ENCODE data around the gene DCLK1. TPM values are rescaled to one million over a fixed set of nuclear protein-coding genes. Genes with fewer than 3 reads are reported as not detected.

Gene DCLK1
- total RNA-seq, 1 experiment from 2014 or later: not detected

DNA sequence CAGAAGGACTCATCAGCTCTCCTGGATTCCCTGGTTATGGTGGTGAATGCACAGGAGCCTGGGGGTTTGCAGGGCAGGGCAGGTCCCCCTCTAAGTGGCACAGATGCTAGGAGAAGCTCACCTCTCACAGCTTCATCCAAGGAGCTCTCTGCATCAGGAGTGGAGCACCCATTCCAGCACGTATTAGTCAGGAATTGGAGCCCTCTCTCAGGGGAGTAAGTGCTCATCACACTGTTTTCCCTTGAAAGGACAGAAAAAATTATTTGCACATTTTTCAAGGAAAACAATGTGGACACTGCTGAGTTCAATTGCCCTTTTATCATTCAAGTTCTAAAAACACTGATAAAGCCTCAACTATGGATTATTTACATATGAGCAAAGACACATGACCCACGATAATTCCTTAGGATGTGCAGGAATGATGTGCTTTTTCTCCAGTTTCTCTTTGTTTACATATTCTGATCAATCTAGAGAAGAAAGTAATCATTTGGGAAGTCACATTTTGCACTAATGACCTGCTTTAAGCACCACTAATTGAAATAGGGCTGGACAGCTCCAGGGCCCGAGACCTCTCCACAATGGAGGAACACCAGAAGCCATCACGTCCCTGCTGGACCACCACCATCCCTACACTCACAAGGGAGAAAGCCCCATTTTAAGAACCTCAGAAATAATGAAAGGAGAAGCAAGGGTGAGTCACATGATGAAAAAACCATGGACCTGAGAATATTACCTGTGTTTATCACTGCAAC, 42.6 kb upstream of the DCLK1 start:
- no peaks in the 10 kb centered on the region for H3K4me1 ChIP-seq
- H3K27me3 ChIP-seq (replicated peaks; ENCODE audit: control insufficient read depth, insufficient read depth, low read length): no peaks in the 10 kb centered on the region
- no peaks in the 10 kb centered on the region for H3K9me3 ChIP-seq
- no TSS peak for BruUV-seq (replicated peaks)
- Mint-ChIP-seq H3K27me3 (ENCODE audit: insufficient read depth, unreplicated experiment) (peaks cover 9% of the 10 kb centered on the region), H3K4me1 (ENCODE audit: low read depth, unreplicated experiment) (no peaks in the 10 kb centered on the region), H3K4me3 (ENCODE audit: unreplicated experiment) (no peak overlapping the region), H3K36me3 (ENCODE audit: insufficient read depth, unreplicated experiment) (no peaks in the 10 kb centered on the region), H3K9me3 (ENCODE audit: unreplicated experiment) (no peaks in the 10 kb centered on the region), H3K27ac (ENCODE audit: unreplicated experiment) (no peak overlapping the region)
- intact Hi-C loops (cut with micrococcal nuclease; ENCODE audit: unreplicated experiment): no loop called here
- TF ChIP-seq, protein P1, sequence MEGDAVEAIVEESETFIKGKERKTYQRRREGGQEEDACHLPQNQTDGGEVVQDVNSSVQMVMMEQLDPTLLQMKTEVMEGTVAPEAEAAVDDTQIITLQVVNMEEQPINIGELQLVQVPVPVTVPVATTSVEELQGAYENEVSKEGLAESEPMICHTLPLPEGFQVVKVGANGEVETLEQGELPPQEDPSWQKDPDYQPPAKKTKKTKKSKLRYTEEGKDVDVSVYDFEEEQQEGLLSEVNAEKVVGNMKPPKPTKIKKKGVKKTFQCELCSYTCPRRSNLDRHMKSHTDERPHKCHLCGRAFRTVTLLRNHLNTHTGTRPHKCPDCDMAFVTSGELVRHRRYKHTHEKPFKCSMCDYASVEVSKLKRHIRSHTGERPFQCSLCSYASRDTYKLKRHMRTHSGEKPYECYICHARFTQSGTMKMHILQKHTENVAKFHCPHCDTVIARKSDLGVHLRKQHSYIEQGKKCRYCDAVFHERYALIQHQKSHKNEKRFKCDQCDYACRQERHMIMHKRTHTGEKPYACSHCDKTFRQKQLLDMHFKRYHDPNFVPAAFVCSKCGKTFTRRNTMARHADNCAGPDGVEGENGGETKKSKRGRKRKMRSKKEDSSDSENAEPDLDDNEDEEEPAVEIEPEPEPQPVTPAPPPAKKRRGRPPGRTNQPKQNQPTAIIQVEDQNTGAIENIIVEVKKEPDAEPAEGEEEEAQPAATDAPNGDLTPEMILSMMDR (IDR thresholded peaks at IDR 0.05; ENCODE audit: insufficient read depth in 1 of 2, low read depth in 1 of 2, low read length in 1 of 2, severe bottlenecking in 1 of 2, unreplicated experiment in 1 of 2): no peak
- no peaks in the 10 kb centered on the region for H3K36me3 ChIP-seq (ENCODE audit: control insufficient read depth, insufficient read depth, low read length)
- ChIA-PET CTCF (interaction anchor here (1.0 kb wide), 1 partner anchor 984 kb away, joined by 5 read pairs; no protein-coding TSS in a partner anchor), POLR2A (no interaction called here)
- H3K4me3 ChIP-seq (ENCODE audit: low read depth, low read length): no peak overlapping the region
- no peak for DNase-seq

DNA sequence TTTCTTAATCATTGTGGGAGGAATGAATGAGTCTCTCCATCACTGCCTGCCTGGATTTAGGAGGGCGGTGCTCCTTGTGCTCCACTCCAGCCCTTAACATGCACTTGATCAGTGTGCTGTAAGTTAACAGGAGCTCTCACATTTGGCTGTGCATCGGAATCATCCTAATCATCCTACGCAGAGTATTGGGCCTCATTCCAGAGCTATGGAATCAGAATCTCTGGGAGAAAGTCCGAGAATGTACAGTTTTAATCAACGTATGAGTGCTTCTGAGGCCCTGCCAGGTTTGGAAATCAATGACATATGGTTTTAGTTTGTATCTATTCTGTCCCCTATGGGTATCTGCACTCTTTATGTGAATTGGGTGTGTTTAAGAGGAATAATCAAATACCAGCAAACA, 34.9 kb upstream of the DCLK1 start:
- POLR2A ChIA-PET: no interaction called here
- Mint-ChIP-seq H3K36me3 (ENCODE audit: insufficient read depth, unreplicated experiment) (no peaks in the 10 kb centered on the region), H3K4me1 (ENCODE audit: low read depth, unreplicated experiment) (no peaks in the 10 kb centered on the region), H3K27me3 (ENCODE audit: insufficient read depth, unreplicated experiment) (peaks cover 5% of the 10 kb centered on the region), H3K9me3 (ENCODE audit: unreplicated experiment) (no peaks in the 10 kb centered on the region), H3K27ac (ENCODE audit: unreplicated experiment) (no peak overlapping the region), H3K4me3 (ENCODE audit: unreplicated experiment) (no peak overlapping the region)
- BruUV-seq (replicated peaks): no TSS peak
- CTCF ChIA-PET: no interaction called here
- no peak for DNase-seq
- TF ChIP-seq, protein P1 (IDR thresholded peaks at IDR 0.05; ENCODE audit: insufficient read depth in 1 of 2, low read depth in 1 of 2, low read length in 1 of 2, severe bottlenecking in 1 of 2, unreplicated experiment in 1 of 2): no peak
- H3K9me3 ChIP-seq: no peaks in the 10 kb centered on the region
- no peaks in the 10 kb centered on the region for H3K36me3 ChIP-seq (ENCODE audit: control insufficient read depth, insufficient read depth, low read length)
- intact Hi-C loops (cut with micrococcal nuclease; ENCODE audit: unreplicated experiment): no loop called here
- no peak overlapping the region for H3K4me3 ChIP-seq (ENCODE audit: low read depth, low read length)
- H3K27me3 ChIP-seq (replicated peaks; ENCODE audit: control insufficient read depth, insufficient read depth, low read length): no peaks in the 10 kb centered on the region
- H3K4me1 ChIP-seq: no peaks in the 10 kb centered on the region

DNA sequence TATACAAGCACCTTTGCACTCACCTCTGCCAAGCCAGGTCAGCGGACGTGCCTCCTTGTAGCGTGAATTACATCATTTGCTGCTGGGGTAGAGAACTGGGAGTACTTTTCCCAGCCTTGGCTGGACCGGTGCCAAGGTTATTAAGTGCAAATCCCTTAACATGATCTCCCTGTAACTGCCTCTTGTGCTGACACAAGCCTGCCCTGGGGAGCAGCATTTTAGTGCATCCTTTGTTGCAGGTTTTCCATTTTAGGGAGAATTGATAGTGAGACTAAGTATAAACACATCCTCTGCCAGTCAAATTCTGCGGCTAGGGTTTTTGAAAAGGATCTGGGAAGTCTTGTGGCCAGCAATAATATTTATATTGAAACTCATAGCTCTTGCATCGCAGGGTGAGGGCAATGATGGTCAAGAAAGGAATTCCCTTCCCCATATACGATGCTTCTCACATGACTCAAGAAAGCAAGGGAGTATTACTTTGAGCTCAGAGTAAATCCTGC, 32.7 kb upstream of the DCLK1 start:
- POLR2A ChIA-PET: no interaction called here
- Mint-ChIP-seq H3K27me3 (ENCODE audit: insufficient read depth, unreplicated experiment) (no peaks in the 10 kb centered on the region), H3K36me3 (ENCODE audit: insufficient read depth, unreplicated experiment) (no peaks in the 10 kb centered on the region), H3K4me1 (ENCODE audit: low read depth, unreplicated experiment) (no peaks in the 10 kb centered on the region), H3K9me3 (ENCODE audit: unreplicated experiment) (no peaks in the 10 kb centered on the region), H3K4me3 (ENCODE audit: unreplicated experiment) (no peak overlapping the region), H3K27ac (ENCODE audit: unreplicated experiment) (no peak overlapping the region)
- Histone ChIP-seq H3K4me1 (no peaks in the 10 kb centered on the region), H3K9me3 (no peaks in the 10 kb centered on the region), H3K4me3 (ENCODE audit: low read depth, low read length) (no peak overlapping the region), H3K27me3 (replicated peaks; ENCODE audit: control insufficient read depth, insufficient read depth, low read length) (no peaks in the 10 kb centered on the region), H3K36me3 (ENCODE audit: control insufficient read depth, insufficient read depth, low read length) (no peaks in the 10 kb centered on the region)
- CTCF ChIA-PET: no interaction called here
- DNase-seq: no peak
- BruUV-seq (replicated peaks): no TSS peak
- TF ChIP-seq, protein P1 (IDR thresholded peaks at IDR 0.05; ENCODE audit: insufficient read depth in 1 of 2, low read depth in 1 of 2, low read length in 1 of 2, severe bottlenecking in 1 of 2, unreplicated experiment in 1 of 2): no peak
- intact Hi-C loops (cut with micrococcal nuclease; ENCODE audit: unreplicated experiment): no loop called here
